Left forelimb (tissue), 1 donor: ENCODE results near the gene TFCP2L1.
"Not testable (repeated sequence)": the region's sequence is repeated elsewhere in the genome, so short reads cannot be mapped to it uniquely, and the experiment has no call there.

Experiments used
- DNase-seq: peaks from one replicate; pipeline ENCODE4 v3.0.0-alpha.2; 2018; ENCODE audit warnings: low spot score

The TFCP2L1 gene

GRCh38 chr2:121295911-121296650, 11.1 kb upstream of the TFCP2L1 start:
- no peak for DNase-seq

DNA sequence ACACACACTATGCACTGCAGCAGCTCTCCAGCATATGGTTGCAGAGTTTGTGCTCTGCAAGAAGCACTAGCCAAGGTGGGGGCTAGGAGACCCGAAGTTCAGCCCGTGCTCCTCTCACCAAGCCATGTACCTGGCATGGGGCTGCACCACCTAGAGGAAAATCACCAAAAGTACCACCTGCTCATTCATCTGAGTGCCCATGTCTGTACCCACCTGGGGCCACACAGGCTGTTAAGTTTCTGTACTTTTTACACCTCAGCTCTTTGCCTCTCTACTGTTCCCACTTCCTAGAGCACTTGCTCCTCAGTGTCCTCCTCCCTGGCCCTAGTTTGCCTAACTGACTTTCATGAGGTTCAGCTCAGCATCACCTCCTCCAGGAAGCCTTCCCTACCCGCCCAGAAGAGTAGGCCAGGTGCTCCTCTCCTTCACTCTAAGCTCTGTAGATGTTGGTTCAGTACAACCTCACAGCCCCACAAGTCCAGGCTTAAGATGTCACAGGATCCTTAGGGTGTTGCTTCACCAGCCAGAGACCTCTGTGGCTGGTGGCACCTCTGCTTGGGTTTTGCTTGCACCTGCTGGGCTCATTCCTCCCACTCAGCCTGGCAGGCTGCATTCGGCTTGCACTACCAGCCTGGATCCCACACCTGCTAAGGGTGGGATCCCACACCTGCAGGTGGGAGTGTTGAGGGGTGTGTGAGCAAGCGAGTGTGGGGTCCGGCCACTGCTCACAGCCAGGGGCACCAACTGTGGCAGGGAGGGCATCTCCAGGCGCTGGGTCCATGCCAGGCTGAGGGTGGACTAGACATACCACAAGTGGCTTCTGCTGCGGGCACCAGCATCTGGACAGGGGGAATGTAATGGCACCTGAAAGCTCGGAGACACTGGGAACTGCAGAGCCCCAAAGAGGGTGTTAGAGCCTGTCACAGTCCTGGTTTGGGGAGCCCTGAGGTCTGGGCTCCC, 10.2 kb upstream of the TFCP2L1 start:
- DNase-seq: no peak

DNA sequence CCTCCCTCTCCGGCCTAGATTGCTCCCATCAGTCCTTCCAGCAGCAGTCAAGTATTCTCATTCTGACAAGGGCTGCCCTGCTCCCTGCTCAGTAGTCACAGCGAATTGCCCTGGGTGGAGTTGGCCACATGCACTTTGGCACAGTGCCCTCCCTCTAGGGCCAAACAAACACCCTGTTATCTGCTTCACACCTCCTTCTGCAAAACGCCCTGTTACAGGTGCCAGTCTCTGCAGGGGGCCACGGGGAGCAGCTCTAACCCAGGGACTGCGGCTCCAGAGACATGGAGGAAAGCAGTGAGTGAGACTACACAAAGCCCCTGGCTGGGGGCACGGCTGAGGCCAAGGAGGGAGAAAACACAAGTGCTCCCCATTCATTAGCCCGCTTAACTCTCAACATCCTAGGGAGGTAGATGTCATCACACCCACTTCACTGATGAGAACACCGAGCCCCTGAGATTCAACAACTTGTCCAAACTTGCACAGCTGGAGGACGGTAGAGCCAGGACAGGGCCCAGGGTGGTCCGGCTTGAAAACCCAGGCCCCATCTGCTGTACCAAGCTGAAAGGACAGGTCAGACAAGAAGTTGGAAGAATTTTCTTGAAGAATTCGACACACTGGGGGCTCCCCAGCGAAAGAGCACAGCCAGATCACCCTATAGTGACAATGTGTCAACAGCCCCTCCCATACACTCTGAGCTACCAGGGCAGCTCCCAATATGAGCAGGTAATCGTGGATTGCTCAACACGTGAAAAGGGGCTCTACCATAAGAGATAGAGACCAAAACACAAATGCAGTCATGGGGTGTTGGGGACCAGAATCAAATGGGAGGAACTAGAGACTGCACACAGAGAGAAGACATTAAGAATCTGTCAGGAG, 8.7 kb upstream of the TFCP2L1 start:
- no peak for DNase-seq

DNA sequence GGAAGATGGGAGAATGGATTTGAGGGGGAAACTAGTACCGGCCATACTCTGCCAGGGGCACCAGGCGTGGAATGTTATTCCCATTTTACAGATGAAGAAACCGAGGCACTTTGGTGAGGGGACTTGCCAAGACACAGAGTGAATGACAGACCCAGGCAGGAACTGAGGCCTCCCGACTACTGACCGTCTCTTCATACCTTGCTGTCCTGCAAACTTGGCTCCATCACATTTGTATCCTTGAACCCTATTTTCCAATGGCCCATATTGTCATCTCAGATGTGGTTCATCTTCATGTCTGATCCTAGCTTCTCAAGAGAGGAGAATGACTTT, 6.2 kb upstream of the TFCP2L1 start:
- DNase-seq: no peak

- DNase-seq: no peak
Measured at GRCh38 chr2:121289271-121289670, 4.3 kb upstream of the TFCP2L1 start.

DNA sequence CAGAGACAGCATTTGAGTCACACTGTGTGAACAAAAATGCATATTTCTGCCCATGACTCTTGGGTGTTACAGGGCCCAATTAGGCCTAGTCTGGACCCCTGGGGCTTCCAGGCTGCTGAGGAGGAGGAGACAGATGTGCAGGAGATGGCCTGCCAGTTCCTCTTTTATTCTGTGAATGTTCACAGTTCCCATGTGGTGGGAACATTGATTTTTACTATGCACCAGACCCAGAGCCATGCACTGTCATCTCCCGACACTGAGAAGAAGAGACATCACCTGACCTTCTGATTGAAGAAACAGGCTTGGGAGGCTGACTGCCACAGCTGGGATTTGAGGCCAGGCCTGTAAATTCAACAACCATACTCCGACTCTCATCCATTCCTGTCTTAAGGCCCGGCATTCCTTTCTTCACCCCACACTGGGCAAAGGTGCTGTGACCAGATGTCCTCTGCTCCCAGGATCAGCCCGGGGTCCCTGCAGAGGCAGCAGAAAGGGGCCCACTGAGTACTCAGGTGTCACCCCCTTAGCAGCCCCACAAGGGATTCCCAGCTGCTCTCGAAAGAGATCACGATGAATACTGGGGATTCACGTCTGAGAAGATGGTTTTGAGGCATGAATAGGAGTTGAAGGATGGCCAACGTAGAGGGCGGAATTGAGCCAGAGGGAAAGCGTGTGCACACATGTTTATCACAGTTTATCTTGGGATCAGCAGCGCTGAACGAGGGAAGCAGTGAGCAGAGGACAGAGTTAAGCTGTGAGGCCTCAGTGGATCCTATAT, 3.6 kb upstream of the TFCP2L1 start:
- no peak for DNase-seq

DNA sequence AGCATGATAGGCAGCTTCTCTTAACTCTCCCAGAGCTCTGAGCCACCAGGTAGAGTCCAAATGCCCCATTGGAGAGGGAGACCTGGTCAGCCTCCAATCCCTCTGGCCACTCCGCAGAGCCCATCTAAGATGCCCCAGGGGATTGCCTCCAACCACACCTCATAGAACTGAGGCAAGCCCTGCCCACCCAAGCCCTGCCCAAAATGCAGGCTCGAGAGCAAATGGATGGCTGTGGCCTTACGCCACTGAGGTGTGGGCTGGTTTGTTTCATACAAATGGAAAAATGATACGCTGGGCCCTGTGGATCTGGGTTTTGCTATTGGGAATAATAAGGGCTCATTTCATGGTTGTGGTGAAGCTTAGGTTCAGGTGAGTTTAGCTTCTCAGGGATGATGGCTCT, 3.0 kb upstream of the TFCP2L1 start:
- no peak for DNase-seq

DNA sequence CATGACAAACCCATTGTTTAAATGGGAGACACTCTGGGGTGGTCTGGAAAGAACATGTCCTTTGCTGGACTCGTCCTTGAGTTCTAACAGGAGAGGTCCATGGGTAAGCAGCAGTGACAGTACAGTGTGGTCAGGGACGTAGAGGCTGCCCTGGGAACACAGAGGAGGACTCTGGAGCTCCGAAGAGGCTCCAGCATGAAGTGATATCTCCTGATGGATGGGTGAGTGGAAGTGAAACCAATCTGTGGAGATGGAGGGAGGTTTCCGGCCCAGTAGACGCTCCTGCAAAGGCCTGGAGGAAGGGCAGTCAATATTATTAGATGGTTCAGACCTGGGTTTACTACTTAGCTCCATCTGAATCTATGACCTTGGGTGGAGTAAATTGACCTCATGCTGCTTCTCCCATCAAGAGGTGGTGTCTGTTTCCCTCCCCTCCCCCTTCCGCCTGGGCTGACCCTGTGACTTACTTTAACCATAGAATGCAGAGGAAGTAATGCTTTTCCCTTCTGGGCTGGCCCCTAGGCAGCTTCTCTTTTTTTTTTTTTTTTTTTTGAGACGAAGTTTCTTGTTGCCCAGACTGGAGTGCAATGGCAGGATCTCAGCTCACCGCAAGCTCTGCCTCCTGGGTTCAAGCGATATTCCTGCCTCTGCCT, 2.3 kb upstream of the TFCP2L1 start:
- no peak for DNase-seq

GRCh38 chr2:121286506-121286905, 1.5 kb upstream of the TFCP2L1 start:
- no peak for DNase-seq

GRCh38 chr2:121285926-121286325, 924 bp upstream of the TFCP2L1 start:
- DNase-seq: no peak

GRCh38 chr2:121283670-121284462, 1.1 kb downstream of the TFCP2L1 start:
- DNase-seq: no peak

GRCh38 chr2:121282800-121283385, 2.1 kb downstream of the TFCP2L1 start:
- no peak for DNase-seq

- no peak for DNase-seq
Measured at GRCh38 chr2:121281694-121282093, 3.3 kb downstream of the TFCP2L1 start.

GRCh38 chr2:121281107-121281506, 3.9 kb downstream of the TFCP2L1 start:
- DNase-seq: no peak

DNA sequence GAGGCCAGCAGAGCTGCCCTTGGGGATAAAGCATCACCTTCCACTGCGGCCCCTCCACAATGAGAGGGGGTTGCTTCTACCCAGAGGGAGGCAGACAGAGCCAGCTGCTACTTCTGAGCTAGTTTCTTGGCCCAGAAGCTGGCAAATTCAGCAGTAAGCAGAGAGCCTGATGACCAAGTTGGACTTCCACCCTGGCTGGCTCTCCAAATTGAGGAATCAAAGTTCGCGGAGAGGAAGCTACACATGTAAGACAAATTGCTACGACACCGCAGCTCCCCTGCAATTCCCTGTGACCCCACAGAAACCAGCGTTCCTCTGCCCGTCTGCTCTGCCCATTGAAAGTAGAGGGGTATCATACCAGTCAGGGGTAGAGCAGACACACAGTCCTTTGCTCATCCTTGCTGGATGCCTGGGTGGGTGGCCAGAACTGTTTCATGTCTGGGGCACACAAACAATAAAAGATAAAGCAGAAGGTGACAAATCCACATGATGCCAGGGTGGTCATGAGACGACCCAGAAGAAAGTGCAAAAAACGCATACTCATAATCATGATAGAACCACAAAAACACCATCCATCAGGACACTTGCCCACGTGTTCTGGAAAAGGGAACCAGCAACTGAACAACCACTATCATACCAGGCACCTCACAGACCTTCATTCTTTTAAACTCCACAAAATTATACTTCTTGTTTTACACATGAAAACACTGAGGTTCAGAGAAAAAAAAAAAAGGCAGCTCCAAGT, 5.4 kb downstream of the TFCP2L1 start:
- DNase-seq: no peak

DNA sequence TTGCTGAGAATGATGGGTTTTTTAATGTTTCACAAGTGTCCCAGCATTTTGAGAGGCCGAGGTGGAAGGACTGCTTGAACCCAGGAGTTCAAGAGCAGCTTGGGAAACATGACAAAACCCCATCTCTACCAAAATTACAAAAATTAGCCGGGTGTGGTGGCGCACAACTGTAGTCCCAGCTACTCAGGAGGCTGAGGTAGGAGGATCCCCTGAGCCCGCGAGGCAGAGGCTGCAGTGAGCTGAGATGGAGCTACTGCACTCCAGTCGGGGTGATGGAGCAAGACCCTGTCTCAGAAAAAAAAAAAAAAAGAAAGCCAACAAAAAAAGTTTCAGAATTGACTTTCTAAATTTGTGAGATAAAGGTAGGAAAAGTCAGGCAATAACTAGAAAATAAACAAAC, 8.7 kb downstream of the TFCP2L1 start:
- DNase-seq: no peak

DNA sequence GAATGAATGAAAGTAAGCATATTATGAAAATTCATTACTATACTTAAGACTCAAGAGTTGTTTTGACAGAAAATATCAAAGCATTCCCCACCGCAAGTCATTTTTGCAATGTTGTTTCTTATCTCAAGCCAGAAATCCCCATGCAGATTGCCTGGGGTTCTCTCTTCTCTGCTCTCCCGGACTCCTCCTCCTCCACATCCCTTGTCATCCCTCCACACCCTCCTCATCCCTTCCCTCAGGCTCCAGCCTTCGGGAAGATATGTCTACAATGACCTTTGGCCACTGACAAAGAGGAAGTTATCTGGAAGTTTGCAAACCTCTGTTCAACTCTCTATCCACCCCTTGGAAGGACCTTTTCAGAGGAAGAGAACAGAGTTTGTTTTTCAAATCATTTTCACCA, 11.9 kb downstream of the TFCP2L1 start:
- no peak for DNase-seq

GRCh38 chr2:121272596-121272995, 12.4 kb downstream of the TFCP2L1 start:
- no peak for DNase-seq

GRCh38 chr2:121269436-121269835, 15.6 kb downstream of the TFCP2L1 start:
- not testable (repeated sequence) for DNase-seq
